Activated CD8-positive, alpha-beta T cell treated with anti-CD3 and anti-CD28 coated beads for 36 hours (primary cell): ENCODE results near the gene TIE1. TPM values are rescaled to one million over a fixed set of nuclear protein-coding genes. Genes with fewer than 3 reads are reported as not detected.
A peak's percentile ranks its signal among the peaks of the same experiment; 100 is the strongest.

Experiments
- ATAC-seq: fragments of 200-7000 bp; cut with Tn5 transposase; one replicate; pipeline ENCODE4 v1.10.0; 2021; ENCODE audit warnings: mild to moderate bottlenecking, moderate library complexity
- CTCF ChIA-PET: fragments of 350-600 bp; sonication (Branson Sonifier 250); formaldehyde crosslinking; loops from one replicate; lab custom pipeline; 2021; ENCODE audit warnings: antibody characterized with exemption; lab: Charles Lee
- POLR2A ChIA-PET: fragments of 350-600 bp; sonication (Branson Sonifier 250); formaldehyde crosslinking; loops from one replicate; lab custom pipeline; 2021; ENCODE audit warnings: antibody characterized with exemption; lab: Charles Lee
- DNase-seq: peaks from one replicate; pipeline ENCODE4 v3.0.0-alpha.2; 2020
- H3K27ac Mint-ChIP-seq: one replicate; pipeline ENCODE4 v1.8.0; 2021; ENCODE audit warnings: mild to moderate bottlenecking, mixed read lengths
- H3K27me3 Mint-ChIP-seq: one replicate; pipeline ENCODE4 v1.8.0; 2021; ENCODE audit warnings: mixed read lengths
- H3K36me3 Mint-ChIP-seq: one replicate; pipeline ENCODE4 v1.8.0; 2021; ENCODE audit warnings: low read depth, mixed read lengths
- H3K4me1 Mint-ChIP-seq: one replicate; pipeline ENCODE4 v1.8.0; 2021; ENCODE audit warnings: low read depth, mixed read lengths
- H3K4me3 Mint-ChIP-seq: one replicate; pipeline ENCODE4 v1.8.0; 2021; ENCODE audit warnings: mild to moderate bottlenecking, moderate library complexity, mixed read lengths
- H3K9me3 Mint-ChIP-seq: one replicate; pipeline ENCODE4 v1.8.0; 2021; ENCODE audit warnings: mixed read lengths
- CTCF ChIP-seq: fragments of 200-600 bp; IDR thresholded peaks from one replicate; pipeline ENCODE4 v1.8.0; 2022; ENCODE audit warnings: antibody characterized with exemption, mild to moderate bottlenecking
- intact Hi-C: fragments of 100-400 bp; cut with micrococcal nuclease; formaldehyde crosslinking; loops from one replicate; pipeline ENCODE4 v1.10.0; 2022
- total RNA-seq, 2 experiments: library from RNA; stranded (reverse); gene quantifications; one replicate each; pipeline ENCODE4 v1.2.3, GENCODE V29; 2021

TIE1 gene
- total RNA-seq, 2 experiments from 2014 or later = 0.25 TPM; not detected in 1

GRCh38 chr1:43363283-43363934, 62.6 kb downstream of the TIE1 start:
- no peaks in the 10 kb centered on the region for H3K27me3 Mint-ChIP-seq
- no peak for TF ChIP-seq CTCF
- peak overlapping the region; percentile 78 for H3K27ac Mint-ChIP-seq
- H3K4me3 Mint-ChIP-seq = no peak overlapping the region
- CTCF ChIA-PET = no interaction called here
- peaks cover 70% of the 10 kb centered on the region for H3K36me3 Mint-ChIP-seq
- intact Hi-C loops = no loop called here
- POLR2A ChIA-PET = interaction anchor here (1.0 kb wide), 1 partner anchor 21 kb away, joined by 4 read pairs; no protein-coding TSS in a partner anchor
- H3K4me1 Mint-ChIP-seq = peaks cover 45% of the 10 kb centered on the region
- no peaks in the 10 kb centered on the region for H3K9me3 Mint-ChIP-seq
- ATAC-seq = no peak
- peak; percentile 45 for DNase-seq

- Mint-ChIP-seq H3K4me3 (no peak overlapping the region), H3K36me3 (peaks cover 73% of the 10 kb centered on the region), H3K27ac (peak overlapping the region; percentile 4), H3K27me3 (no peaks in the 10 kb centered on the region), H3K4me1 (peaks cover 47% of the 10 kb centered on the region), H3K9me3 (no peaks in the 10 kb centered on the region)
- DNase-seq = no peak
- CTCF ChIA-PET = no interaction called here
- intact Hi-C loops = no loop called here
- POLR2A ChIA-PET = interaction anchor here (0.6 to 1.0 kb wide), 3 partner anchors 21 to 360 kb away, joined by 3 to 4 read pairs (median 3); no protein-coding TSS in a partner anchor
- no peak for TF ChIP-seq CTCF
- no peak for ATAC-seq
These were observed 63.2 kb downstream of the TIE1 start for GRCh38 chr1:43363935-43364525.

- peaks cover 41% of the 10 kb centered on the region for H3K4me1 Mint-ChIP-seq
These were observed 64.9 kb downstream of the TIE1 start for GRCh38 chr1:43365678-43366077.

GRCh38 chr1:43366179-43366578, 65.4 kb downstream of the TIE1 start:
- ATAC-seq = no peak
- H3K36me3 Mint-ChIP-seq = peaks cover 55% of the 10 kb centered on the region
- no peak for TF ChIP-seq CTCF
- peaks cover 41% of the 10 kb centered on the region for H3K4me1 Mint-ChIP-seq
- H3K27ac Mint-ChIP-seq = peak overlapping the region; percentile 89
- intact Hi-C loops = no loop called here
- DNase-seq = peak; percentile 28
- ChIA-PET CTCF (no interaction called here), POLR2A (interaction anchor here (1.3 to 3.7 kb wide), 3 partner anchors 13 to 137 kb away, joined by 3 to 29 read pairs (median 4); partner anchors contain the start of genes MED8 and SZT2)
- no peaks in the 10 kb centered on the region for H3K27me3 Mint-ChIP-seq
- H3K9me3 Mint-ChIP-seq = no peaks in the 10 kb centered on the region
- H3K4me3 Mint-ChIP-seq = peak overlapping the region; percentile 95

More at GRCh38 chr1:43365678-43366077, 64.9 kb downstream of the TIE1 start:
- no peak for TF ChIP-seq CTCF
- H3K9me3 Mint-ChIP-seq = no peaks in the 10 kb centered on the region
- intact Hi-C loops = no loop called here
- H3K4me3 Mint-ChIP-seq = peak overlapping the region; percentile 95
- H3K27me3 Mint-ChIP-seq = no peaks in the 10 kb centered on the region
- ATAC-seq (no peak), DNase-seq (no peak)
- ChIA-PET CTCF (no interaction called here), POLR2A (interaction anchor here (1.7 to 3.7 kb wide), 2 partner anchors 23 to 137 kb away, joined by 3 to 29 read pairs; partner anchors contain the start of genes MED8 and SZT2)
- H3K36me3 Mint-ChIP-seq = peaks cover 60% of the 10 kb centered on the region
- peak overlapping the region; percentile 89 for H3K27ac Mint-ChIP-seq

GRCh38 chr1:43366601-43367025, 65.8 kb downstream of the TIE1 start:
- no peaks in the 10 kb centered on the region for H3K9me3 Mint-ChIP-seq
- H3K36me3 Mint-ChIP-seq = peaks cover 51% of the 10 kb centered on the region
- no peaks in the 10 kb centered on the region for H3K27me3 Mint-ChIP-seq
- DNase-seq = no peak
- H3K4me3 Mint-ChIP-seq = peak overlapping the region; percentile 95
- POLR2A ChIA-PET = interaction anchor here (0.7 to 3.7 kb wide), 6 partner anchors 8 to 578 kb away, joined by 3 to 29 read pairs (median 6); partner anchors contain the start of genes CDC20, MED8 and SZT2
- no peak for TF ChIP-seq CTCF
- no peak for ATAC-seq
- peak overlapping the region; percentile 89 for H3K27ac Mint-ChIP-seq
- CTCF ChIA-PET = no interaction called here
- peaks cover 36% of the 10 kb centered on the region for H3K4me1 Mint-ChIP-seq
- intact Hi-C loops = no loop called here
